HT1080 (cell line): ENCODE measurements around the gene ITGB5. TPM values are rescaled to one million over a fixed set of nuclear protein-coding genes. Genes with fewer than 3 reads are reported as not detected.

Source experiments
- DNase-seq: peaks from one replicate; pipeline ENCODE4 v3.0.0-alpha.2; 2015; ENCODE audit warnings: low read depth
- polyA plus RNA-seq, 2 experiments: library from polyadenylated mRNA; depleted of rRNA; stranded (reverse); fragments of >200 nt; gene quantifications; 2 replicates each; pipeline ENCODE4 v1.2.3, GENCODE V29; 2015
- total RNA-seq: library from RNA; depleted of rRNA; stranded (reverse); fragments of >200 nt; shearing (Covaris generic); gene quantifications from 2 replicates; pipeline ENCODE4 v1.2.3, GENCODE V29; 2014; rRNA removed

Gene ITGB5
- 150 and 185 TPM in 2 replicates for total RNA-seq
- 230 and 272 TPM in 2 replicates for polyA plus RNA-seq (2015; cell fraction: cytosol; rRNA removed)
- polyA plus RNA-seq (2015; cell fraction: nucleus; rRNA removed) = 292 and 316 TPM in 2 replicates

- DNase-seq = peak; percentile 89
Measured at GRCh38 chr3:124887177-124887931, at the start of gene ITGB5. Gene ITGB5 (minus strand): TSS chr3:124887365. CDS start chr3:124887000, 365 bp downstream.

GRCh38 chr3:124935794-124936542 lies 48.8 kb upstream of the ITGB5 start:
- no peak for DNase-seq

- no peak for DNase-seq
Measured at GRCh38 chr3:124935264-124935663, 48.1 kb upstream of the ITGB5 start.

GRCh38 chr3:124934577-124934976 lies 47.4 kb upstream of the ITGB5 start, which contains the start of gene MUC13:
Gene MUC13 (minus strand): TSS chr3:124934751. CDS start chr3:124934712, 39 bp downstream.
- DNase-seq = no peak

- DNase-seq = peak; percentile 68
Measured at GRCh38 chr3:124928333-124929202, 41.4 kb upstream of the ITGB5 start.

- no peak for DNase-seq
Measured at GRCh38 chr3:124927574-124928045, 40.4 kb upstream of the ITGB5 start.

GRCh38 chr3:124926426-124927101 lies 39.4 kb upstream of the ITGB5 start:
- peak; percentile 34 for DNase-seq

- DNase-seq = no peak
Measured at GRCh38 chr3:124924741-124925140, 37.6 kb upstream of the ITGB5 start.

GRCh38 chr3:124923833-124924232 lies 36.7 kb upstream of the ITGB5 start:
- no peak for DNase-seq

GRCh38 chr3:124920718-124921117 lies 33.6 kb upstream of the ITGB5 start:
- no peak for DNase-seq

- no peak for DNase-seq
Measured at GRCh38 chr3:124919756-124920155, 32.6 kb upstream of the ITGB5 start.

- no peak for DNase-seq
Measured at GRCh38 chr3:124918524-124918923, 31.4 kb upstream of the ITGB5 start.

GRCh38 chr3:124916837-124917409 lies 29.8 kb upstream of the ITGB5 start:
- no peak for DNase-seq

GRCh38 chr3:124915254-124915653 lies 28.1 kb upstream of the ITGB5 start:
- no peak for DNase-seq

GRCh38 chr3:124907957-124908356 lies 20.8 kb upstream of the ITGB5 start:
- no peak for DNase-seq

GRCh38 chr3:124904835-124905492 lies 17.8 kb upstream of the ITGB5 start:
- DNase-seq = peak; percentile 32

GRCh38 chr3:124903896-124904834 lies 17.0 kb upstream of the ITGB5 start:
- no peak for DNase-seq

- no peak for DNase-seq
Measured at GRCh38 chr3:124896824-124897526, 9.8 kb upstream of the ITGB5 start.
